HG03066 (cell line): ENCODE results near the gene STXBP5L.
"Not testable (repeated sequence)": the region's sequence is repeated elsewhere in the genome, so short reads cannot be mapped to it uniquely, and the experiment has no call there.

Source experiments
- ATAC-seq: cut with Tn5 transposase; IDR thresholded peaks from one replicate; pipeline ENCODE4 v1.9.1; 2021; ENCODE audit warnings: low read depth; ENCODE audit not compliant: unreplicated experiment

STXBP5L gene

DNA sequence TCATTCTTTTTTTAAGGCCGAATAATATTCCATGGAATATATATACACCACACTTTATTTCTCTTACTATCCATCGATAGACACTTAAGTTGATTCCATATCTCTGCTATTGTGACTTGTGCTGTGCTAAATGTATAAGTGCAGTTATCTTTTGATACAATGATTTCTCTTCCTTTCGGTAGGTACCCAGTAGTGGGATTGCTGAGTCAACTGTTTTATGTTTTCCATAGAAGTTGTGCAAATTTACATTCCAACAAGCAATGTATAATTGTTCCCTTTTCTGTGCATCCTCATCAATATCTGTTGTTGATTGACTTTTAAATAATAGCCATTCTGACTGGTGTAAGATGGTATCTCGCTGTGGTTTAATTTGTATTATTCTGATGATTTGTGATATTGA lies 81.0 kb downstream of the STXBP5L start:
- ATAC-seq, result no peak

DNA sequence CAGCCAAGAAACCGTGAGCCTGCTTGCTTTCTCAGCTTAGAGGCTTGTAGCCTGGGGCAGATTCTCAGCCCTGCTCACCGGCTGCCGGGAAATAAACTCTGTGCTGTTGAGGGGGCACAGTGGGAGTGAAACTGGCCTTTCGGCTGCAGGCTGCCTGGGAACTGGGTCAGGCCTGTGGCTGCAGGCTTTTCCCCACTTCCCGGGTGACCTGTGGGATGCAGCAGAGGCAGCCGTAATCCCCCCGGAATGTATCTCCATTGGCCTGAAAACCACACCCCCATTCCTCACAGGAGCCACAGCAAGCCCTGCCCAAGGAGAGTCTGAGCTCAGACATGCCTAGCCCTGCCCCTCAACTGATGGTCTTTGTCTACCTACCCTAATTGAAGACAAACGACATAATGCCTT lies 110.9 kb downstream of the STXBP5L start:
- ATAC-seq, result no peak

GRCh38 chr3:121063628-121064027 lies 155.6 kb downstream of the STXBP5L start:
- no peak for ATAC-seq

- no peak for ATAC-seq
Measured at GRCh38 chr3:121064121-121064520, 156.1 kb downstream of the STXBP5L start.

- ATAC-seq, result no peak
Measured at GRCh38 chr3:121072133-121072532, 164.1 kb downstream of the STXBP5L start.

DNA sequence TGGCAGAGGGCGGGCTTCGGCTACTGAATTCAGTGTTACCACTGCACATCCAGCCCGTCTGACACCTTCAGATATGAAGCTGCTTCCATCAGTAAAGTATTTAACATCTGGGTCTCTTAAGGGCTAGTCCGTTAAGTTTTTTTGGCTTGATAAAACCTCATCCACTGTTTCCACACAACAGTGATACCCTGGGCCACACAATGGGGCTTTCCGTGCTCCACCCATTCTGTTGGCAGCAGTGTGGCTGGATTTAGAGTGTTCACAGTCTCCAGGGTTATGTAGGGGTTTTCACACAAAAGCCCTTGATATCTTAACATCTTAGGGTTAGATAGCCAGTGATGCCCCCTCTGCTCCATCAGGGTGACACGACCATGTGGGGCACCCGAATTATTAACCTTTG lies 165.0 kb downstream of the STXBP5L start:
- ATAC-seq, result no peak

DNA sequence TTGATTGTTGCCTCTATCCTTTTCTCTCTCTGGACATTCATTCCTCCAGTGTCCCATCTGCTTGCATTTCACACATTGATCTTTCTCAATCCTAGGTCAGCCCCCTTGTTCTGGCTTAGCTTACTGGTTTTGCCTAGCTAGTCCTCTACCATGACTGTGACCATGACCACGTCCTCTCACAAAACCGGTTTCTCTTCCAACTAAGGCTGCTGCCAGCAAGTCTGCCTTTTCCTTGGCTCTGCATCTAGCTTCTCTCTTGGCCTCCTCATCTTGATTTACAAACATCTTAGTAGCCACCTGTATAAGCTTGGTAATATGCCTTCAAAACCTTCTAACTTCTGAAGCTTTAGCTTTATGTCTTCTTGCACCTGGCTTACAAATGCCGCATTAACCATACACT lies 167.2 kb downstream of the STXBP5L start:
- no peak for ATAC-seq

- not testable (repeated sequence) for ATAC-seq
Measured at GRCh38 chr3:121078378-121079101, 170.5 kb downstream of the STXBP5L start.

DNA sequence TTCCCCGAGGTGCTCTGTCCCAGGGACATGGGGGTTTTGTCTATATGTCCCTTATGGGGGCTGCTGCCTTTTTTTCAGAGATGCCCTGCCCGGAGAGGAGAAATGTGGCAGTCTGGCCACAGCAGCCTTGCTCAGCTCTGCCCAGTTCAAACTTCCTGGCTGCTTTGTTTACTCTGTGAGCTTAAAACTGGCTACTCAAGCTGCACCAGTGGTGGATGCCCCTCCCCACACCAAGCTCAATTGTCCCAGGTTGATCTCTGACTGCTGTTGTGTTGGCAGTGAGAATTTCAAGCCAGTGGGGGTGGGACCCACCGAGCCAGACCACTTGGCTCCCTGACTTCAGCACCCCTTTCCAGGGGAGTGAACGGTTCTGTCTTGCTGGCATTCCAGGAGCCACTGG lies 188.9 kb downstream of the STXBP5L start:
- ATAC-seq, result no peak

GRCh38 chr3:121111086-121111485 lies 203.1 kb downstream of the STXBP5L start:
- ATAC-seq, result not testable (repeated sequence)

DNA sequence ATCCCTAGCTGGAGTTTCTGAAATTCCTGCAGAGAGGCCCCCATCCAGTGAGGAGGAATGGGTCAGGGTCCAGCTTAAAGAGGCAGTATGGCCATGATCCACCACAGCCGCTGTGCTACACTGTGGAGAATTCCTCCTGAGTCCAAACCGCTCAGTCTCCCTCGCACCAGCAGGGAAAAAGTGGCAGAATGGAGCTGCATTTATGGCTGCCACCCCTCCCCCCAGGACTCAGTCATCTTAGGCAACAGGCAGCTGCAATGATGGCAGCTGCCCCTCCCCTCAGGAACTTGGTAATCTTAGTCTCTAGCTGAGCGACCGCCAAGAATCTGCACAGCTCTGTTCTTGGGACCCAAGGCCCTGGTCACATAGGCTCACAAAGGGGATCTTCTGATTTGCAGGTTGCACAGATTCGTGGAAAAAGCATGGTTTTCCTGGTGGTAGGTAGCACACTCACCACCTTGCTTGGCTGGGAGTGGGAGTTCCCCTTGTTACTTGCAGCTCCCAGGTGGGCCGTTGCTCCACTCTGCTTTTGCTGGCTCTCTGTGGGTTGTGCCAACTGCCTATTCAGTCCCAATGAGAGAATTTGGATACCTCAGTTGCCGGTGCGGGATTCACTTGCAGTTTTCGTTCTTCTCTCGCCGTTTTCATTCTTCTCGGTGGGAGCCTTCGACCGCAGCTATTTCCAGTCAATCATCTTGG lies 204.1 kb downstream of the STXBP5L start:
- ATAC-seq, result no peak

DNA sequence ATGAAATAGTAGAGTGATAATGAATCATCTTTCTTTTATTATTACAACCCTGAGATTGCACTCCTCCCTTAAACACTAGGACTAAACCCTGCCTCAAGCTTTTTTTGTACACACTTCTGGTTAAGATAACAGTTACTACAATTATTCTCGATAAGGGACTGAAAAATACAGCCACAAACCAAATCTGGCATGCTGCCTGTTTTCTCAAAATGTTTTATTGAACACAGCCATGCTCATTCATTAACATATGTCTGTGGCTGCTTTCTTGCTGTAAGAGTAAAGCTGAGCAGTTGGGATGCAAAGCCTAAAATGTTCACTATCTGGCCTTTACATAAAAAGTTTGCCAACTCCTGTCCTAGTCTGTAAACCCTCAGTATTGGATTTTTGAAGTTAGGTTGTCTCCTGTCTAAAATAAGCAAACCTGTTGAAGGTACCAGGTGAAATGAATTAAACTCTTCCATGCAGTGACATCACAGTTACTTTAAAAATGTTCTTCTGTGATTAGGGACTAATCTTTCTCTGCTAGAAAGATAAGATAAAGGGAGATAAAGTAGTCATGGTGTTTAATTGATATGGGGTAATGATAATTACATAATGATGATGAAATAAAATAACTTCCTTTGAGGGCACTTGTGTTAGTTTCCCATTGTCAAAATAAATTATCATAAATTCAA lies 218.2 kb downstream of the STXBP5L start:
- no peak for ATAC-seq

- no peak for ATAC-seq
Measured at GRCh38 chr3:121126707-121127035, 218.7 kb downstream of the STXBP5L start.

- ATAC-seq, result no peak
Measured at GRCh38 chr3:121152573-121152972, 244.6 kb downstream of the STXBP5L start.

- no peak for ATAC-seq
Measured at GRCh38 chr3:121153851-121154250, 245.8 kb downstream of the STXBP5L start.

GRCh38 chr3:121155028-121155427 lies 247.0 kb downstream of the STXBP5L start:
- no peak for ATAC-seq

DNA sequence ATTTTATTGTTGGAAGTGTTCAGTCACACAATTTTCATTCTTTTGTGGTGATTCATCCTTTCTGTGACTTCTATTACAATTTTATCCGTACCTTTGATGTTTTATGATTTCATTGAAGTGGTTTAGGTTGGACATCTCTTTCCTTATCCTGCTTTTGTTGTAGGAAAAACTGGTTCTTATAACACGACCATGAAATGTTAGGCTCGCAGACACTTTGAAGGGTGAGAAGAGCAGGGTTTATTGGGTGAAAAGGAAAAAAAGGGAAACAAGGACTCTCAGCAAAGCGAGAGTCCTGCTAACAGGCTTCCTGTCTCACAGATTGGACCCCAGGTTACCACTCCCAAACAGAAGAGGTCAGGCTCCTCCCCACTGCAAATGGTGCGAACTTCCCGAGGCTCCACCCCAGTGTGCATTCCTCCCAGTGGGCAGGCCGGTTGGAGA lies 257.4 kb downstream of the STXBP5L start:
- ATAC-seq, result no peak

GRCh38 chr3:121167374-121168139 lies 259.6 kb downstream of the STXBP5L start:
- no peak for ATAC-seq

DNA sequence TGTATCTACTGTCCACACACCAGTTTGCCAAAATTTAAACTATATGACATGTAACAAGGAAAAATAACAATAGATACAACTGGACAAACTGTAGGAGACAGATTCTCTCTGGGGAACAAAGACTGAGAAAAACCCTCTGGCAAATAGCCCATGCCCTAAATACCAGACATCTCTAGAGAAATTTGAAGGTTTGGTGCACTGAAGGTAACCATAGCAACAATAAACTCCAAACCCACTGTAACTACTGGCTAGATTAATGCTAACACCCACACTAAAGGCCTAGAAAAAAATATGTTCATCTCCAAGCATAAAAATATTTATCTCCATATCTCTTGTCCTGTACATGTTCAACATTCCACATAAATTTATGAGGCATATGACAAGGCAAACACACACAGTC lies 267.1 kb downstream of the STXBP5L start:
- no peak for ATAC-seq

DNA sequence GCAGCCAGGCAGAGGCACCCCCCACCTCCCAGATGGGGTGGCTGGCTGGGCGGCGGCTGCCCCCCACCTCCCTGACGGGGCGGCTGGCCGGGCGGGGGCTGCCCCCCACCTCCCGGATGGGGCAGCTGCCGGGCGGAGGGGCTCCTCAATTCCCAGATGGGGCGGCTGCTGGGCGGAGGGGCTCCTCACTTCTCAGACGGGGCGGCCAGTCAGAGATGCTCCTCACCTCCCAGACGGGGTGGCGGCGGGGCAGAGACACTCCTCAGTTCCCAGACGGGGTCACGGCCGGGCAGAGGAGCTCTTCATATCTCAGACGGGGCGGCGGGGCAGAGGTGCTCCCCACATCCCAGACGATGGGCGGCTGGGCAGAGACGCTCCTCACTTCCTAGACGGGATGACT lies 282.6 kb downstream of the STXBP5L start:
- not testable (repeated sequence) for ATAC-seq

DNA sequence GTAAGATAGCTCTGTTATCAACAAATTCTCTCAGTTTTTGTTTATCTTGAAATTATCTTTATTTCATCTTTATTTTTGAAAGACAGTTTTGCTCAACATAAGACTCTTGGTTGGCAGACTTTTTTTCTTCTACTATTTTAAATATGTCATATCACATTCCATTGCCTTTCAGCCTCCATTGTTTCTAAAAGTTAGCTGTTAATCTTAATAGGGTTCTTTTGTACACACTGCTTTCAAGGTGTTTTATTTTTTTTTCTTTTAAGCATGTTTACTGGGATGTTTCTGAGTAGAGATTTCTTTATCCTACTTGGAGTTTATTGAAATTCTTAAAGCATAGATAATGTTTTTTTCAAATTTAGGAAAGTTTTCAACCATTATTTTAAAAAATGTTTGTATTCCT lies 294.6 kb downstream of the STXBP5L start:
- no peak for ATAC-seq
